HCT116 (cell line): ENCODE measurements around the gene ZFTA. TPM values are rescaled to one million over a fixed set of nuclear protein-coding genes. Genes with fewer than 3 reads are reported as not detected.

Source experiments
- ATAC-seq: fragments of 200-7000 bp; cut with Tn5 transposase; 2 replicates; pipeline ENCODE4 v1.9.1; 2020; ENCODE audit warnings: mild to moderate bottlenecking, moderate library complexity
- BruUV-seq: library from RNA; stranded (reverse); fragments of 400-500 nt; replicated peaks from 2 replicates; lab custom pipeline; 2021; lab: Mats Ljungman, UMichigan
- CTCF ChIA-PET: fragments of 300-600 bp; sonication (Branson Sonifier 250); formaldehyde crosslinking; loops from one replicate; lab custom pipeline; 2021; ENCODE audit warnings: antibody characterized with exemption; lab: Charles Lee
- POLR2A ChIA-PET: fragments of 300-600, 350-600 bp; sonication (Branson Sonifier 250); formaldehyde crosslinking; loops from one replicate; lab custom pipeline; 2021; ENCODE audit warnings: antibody characterized with exemption; lab: Charles Lee
- RAD21 ChIA-PET, 2 experiments: fragments of 300-600 bp; sonication (Branson Sonifier 250); formaldehyde crosslinking; loops; one replicate each; lab custom pipeline; 2023; ENCODE audit warnings: low total read pairs in 2 of 2; ENCODE audit not compliant: uncharacterized antibody in 2 of 2, unreplicated experiment in 2 of 2, low non-redundant PET in 1 of 2; lab: Charles Lee
- DNase-seq: peaks from one replicate; pipeline ENCODE4 v3.0.0-alpha.2; 2010; ENCODE audit warnings: low read depth, low spot score
- H2AFZ ChIP-seq: fragments of 200-600 bp; shearing (Covaris generic), sonication (generic); 2 replicates; pipeline ENCODE4 v1.6.1; 2017; ENCODE audit warnings: low read depth, mixed run types, mixed read lengths, antibody characterized with exemption, low read length; ENCODE audit not compliant: poor library complexity, severe bottlenecking
- H3K27ac ChIP-seq: 2 replicates; pipeline ENCODE4 v1.5.1; 2012; ENCODE audit warnings: low read depth, low read length
- H3K27me3 ChIP-seq: fragments of 200-600 bp; sonication (generic); 2 replicates; pipeline ENCODE4 v1.6.1; 2016; ENCODE audit warnings: mixed run types, low read length, mixed read lengths; ENCODE audit not compliant: insufficient read depth
- H3K36me3 ChIP-seq, 2 experiments: fragments of 200-500 bp in 1 of 2; fragments of 200-600 bp in 1 of 2; sonication (Bioruptor generic) in 1 of 2; sonication (generic) in 1 of 2; 2 replicates each; pipeline versions ENCODE4 v1.5.1 to v1.6.1; 2014 to 2016; ENCODE audit warnings: low read length in 2 of 2, inconsistent platforms in 1 of 2, mixed read lengths in 1 of 2, mixed run types in 1 of 2; ENCODE audit not compliant: insufficient read depth in 2 of 2, control insufficient read depth in 1 of 2
- H3K4me1 ChIP-seq, 2 experiments: fragments of 200-600 bp in 1 of 2; sonication (generic) in 1 of 2; 2 replicates each; pipeline versions ENCODE4 v1.5.1 to v1.6.1; 2012 to 2017; ENCODE audit warnings: low read length in 2 of 2, inconsistent platforms in 1 of 2, mild to moderate bottlenecking in 1 of 2, mixed read lengths in 1 of 2, mixed run types in 1 of 2, moderate library complexity in 1 of 2; ENCODE audit not compliant: insufficient read depth in 2 of 2, control insufficient read depth in 1 of 2
- H3K4me2 ChIP-seq: fragments of 200-600 bp; sonication (generic); 2 replicates; pipeline ENCODE4 v1.6.1; 2017; ENCODE audit warnings: mixed run types, low read length, mixed read lengths
- H3K4me3 ChIP-seq, 2 experiments: fragments of 200-600 bp in 1 of 2; sonication (generic) in 1 of 2; replicated peaks in 1 of 2; 2 replicates each; pipeline ENCODE4 v1.5.1; 2011 to 2016; ENCODE audit warnings: low read length in 2 of 2, control low read depth in 1 of 2, low read depth in 1 of 2, mild to moderate bottlenecking in 1 of 2, mixed read lengths in 1 of 2, mixed run types in 1 of 2
- H3K79me2 ChIP-seq: fragments of 200-600 bp; sonication (generic); 2 replicates; pipeline ENCODE4 v1.6.1; 2017; ENCODE audit warnings: mild to moderate bottlenecking, mixed run types, low read length, moderate library complexity, mixed read lengths; ENCODE audit not compliant: insufficient read depth
- H3K9ac ChIP-seq: fragments of 200-600 bp; sonication (generic); 2 replicates; pipeline ENCODE4 v1.6.1; 2016; ENCODE audit warnings: low read length, mixed read lengths
- H3K9me2 ChIP-seq: fragments of 200-600 bp; sonication (generic), shearing (Covaris generic); 2 replicates; pipeline ENCODE4 v1.6.1; 2017; ENCODE audit warnings: mixed run types, mild to moderate bottlenecking, moderate library complexity; ENCODE audit not compliant: insufficient read depth
- H3K9me3 ChIP-seq, 2 experiments: fragments of 200-500 bp in 1 of 2; fragments of 200-600 bp in 1 of 2; sonication (Bioruptor generic) in 1 of 2; sonication (generic) in 1 of 2; 2 replicates each; pipeline ENCODE4 v1.6.1; 2014 to 2017; ENCODE audit warnings: low read length in 2 of 2, mixed read lengths in 2 of 2, inconsistent platforms in 1 of 2, low read depth in 1 of 2, mild to moderate bottlenecking in 1 of 2, mixed run types in 1 of 2, moderate library complexity in 1 of 2; ENCODE audit not compliant: control insufficient read depth in 1 of 2, insufficient read depth in 1 of 2
- H4K20me1 ChIP-seq: fragments of 200-600 bp; sonication (generic), shearing (Covaris generic); 2 replicates; pipeline ENCODE4 v1.6.1; 2017; ENCODE audit warnings: mixed run types, mild to moderate bottlenecking, moderate library complexity; ENCODE audit not compliant: insufficient read depth
- CEBPB ChIP-seq: IDR thresholded peaks from 2 replicates; pipeline ENCODE4 v1.6.1; 2012; ENCODE audit warnings: low read depth
- EGR1 ChIP-seq: IDR thresholded peaks from 2 replicates; pipeline ENCODE4 v1.6.1; 2012; ENCODE audit warnings: low read depth
- EZH2phosphoT487 ChIP-seq: fragments of 200-600 bp; IDR thresholded peaks from 2 replicates; pipeline ENCODE4 v1.6.1; 2018; ENCODE audit warnings: antibody characterized with exemption, borderline replicate concordance
- FOSL1 ChIP-seq: IDR thresholded peaks from 2 replicates; pipeline ENCODE4 v1.6.1; 2012; ENCODE audit warnings: low read depth
- SIN3A ChIP-seq: IDR thresholded peaks from 2 replicates; pipeline ENCODE4 v1.6.1; 2012; ENCODE audit warnings: low read depth
- SP1 ChIP-seq: IDR thresholded peaks from 2 replicates; pipeline ENCODE4 v1.6.1; 2012; ENCODE audit warnings: low read depth
- TCF7L2 ChIP-seq: IDR thresholded peaks from 2 replicates; pipeline ENCODE4 v1.7.0; 2011; ENCODE audit warnings: borderline replicate concordance, inconsistent platforms; ENCODE audit not compliant: insufficient read depth, insufficient read length; ENCODE audit errors: extremely low read depth
- ZFX ChIP-seq: fragments of 450-650 bp; IDR thresholded peaks from 2 replicates; pipeline ENCODE4 v1.6.1; 2017
- ZNF274 ChIP-seq: fragments of 200-500 bp; sonication (Bioruptor generic); IDR thresholded peaks from 2 replicates; pipeline ENCODE4 v1.6.1; 2014; ENCODE audit warnings: mild to moderate bottlenecking, low read depth, low read length, inconsistent platforms
- intact Hi-C: fragments of 100-400 bp; cut with micrococcal nuclease; formaldehyde crosslinking; loops from 2 replicates; pipeline ENCODE4 v1.10.0; 2022
- total RNA-seq: library from RNA; stranded (reverse); gene quantifications from one replicate; pipeline ENCODE4 v1.2.1, GENCODE V29; 2021; ENCODE audit not compliant: unreplicated experiment
- TF ChIP-seq, protein P1 (sequence below), 3 experiments: fragments of 200-600 bp in 1 of 3; sonication (generic) in 1 of 3; IDR thresholded peaks in 2 of 3; conservative IDR thresholded peaks in 1 of 3; 2 replicates each; pipeline ENCODE4 v1.5.1; 2012 to 2017; ENCODE audit warnings: low read depth in 2 of 3, low read length in 2 of 3, antibody characterized with exemption in 1 of 3, borderline replicate concordance in 1 of 3, control low read depth in 1 of 3, mild to moderate bottlenecking in 1 of 3, mixed read lengths in 1 of 3, mixed run types in 1 of 3, moderate library complexity in 1 of 3; ENCODE audit not compliant: insufficient read depth in 1 of 3
- TF ChIP-seq, protein P2 (sequence below): IDR thresholded peaks from 2 replicates; pipeline ENCODE4 v1.6.1; 2012
- TF ChIP-seq, protein P3 (sequence below): IDR thresholded peaks from 2 replicates; pipeline ENCODE4 v1.6.1; 2011; ENCODE audit warnings: mild to moderate bottlenecking, low read length, moderate library complexity; ENCODE audit not compliant: insufficient replicate concordance; ENCODE audit errors: extremely low read depth

ZFTA gene
- total RNA-seq, 1 experiment from 2014 or later: 14.7 TPM

DNA sequence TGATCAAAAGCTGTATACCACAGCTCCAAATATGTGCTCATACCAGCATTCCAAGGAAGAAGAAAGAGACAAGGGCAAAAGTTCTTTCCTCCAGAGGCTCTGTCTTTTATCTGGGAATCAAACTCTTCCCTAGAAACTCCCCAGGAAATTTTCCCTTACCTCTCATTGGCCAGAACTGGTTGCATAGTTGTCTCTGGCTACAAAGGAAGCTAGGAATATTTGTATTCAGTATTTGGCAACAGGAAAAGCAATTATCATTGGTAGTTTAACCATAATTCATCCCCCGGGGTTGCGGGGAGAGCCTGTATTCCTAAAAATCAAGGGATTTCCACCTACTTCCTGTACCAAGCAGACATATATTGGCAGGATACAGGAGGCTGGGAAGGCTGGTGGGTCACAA is 10.5 kb upstream of the ZFTA start:
- BruUV-seq: no TSS peak
- no peaks in the 10 kb centered on the region for H3K4me1 ChIP-seq
- CTCF ChIA-PET: interaction anchor here (1.1 kb wide), 1 partner anchor 12 kb away, joined by 3 read pairs; no protein-coding TSS in a partner anchor
- no peak for ATAC-seq
- H4K20me1 ChIP-seq: no peaks in the 10 kb centered on the region
- H3K9me3 ChIP-seq: no peaks in the 10 kb centered on the region
- H3K9me2 ChIP-seq: no peaks in the 10 kb centered on the region
- TF ChIP-seq EGR1: no peak
- no peak for TF ChIP-seq SP1
- no peak for TF ChIP-seq ZFX
- TF ChIP-seq CEBPB: no peak
- TF ChIP-seq SIN3A: no peak
- TF ChIP-seq TCF7L2: no peak
- TF ChIP-seq, protein P1, sequence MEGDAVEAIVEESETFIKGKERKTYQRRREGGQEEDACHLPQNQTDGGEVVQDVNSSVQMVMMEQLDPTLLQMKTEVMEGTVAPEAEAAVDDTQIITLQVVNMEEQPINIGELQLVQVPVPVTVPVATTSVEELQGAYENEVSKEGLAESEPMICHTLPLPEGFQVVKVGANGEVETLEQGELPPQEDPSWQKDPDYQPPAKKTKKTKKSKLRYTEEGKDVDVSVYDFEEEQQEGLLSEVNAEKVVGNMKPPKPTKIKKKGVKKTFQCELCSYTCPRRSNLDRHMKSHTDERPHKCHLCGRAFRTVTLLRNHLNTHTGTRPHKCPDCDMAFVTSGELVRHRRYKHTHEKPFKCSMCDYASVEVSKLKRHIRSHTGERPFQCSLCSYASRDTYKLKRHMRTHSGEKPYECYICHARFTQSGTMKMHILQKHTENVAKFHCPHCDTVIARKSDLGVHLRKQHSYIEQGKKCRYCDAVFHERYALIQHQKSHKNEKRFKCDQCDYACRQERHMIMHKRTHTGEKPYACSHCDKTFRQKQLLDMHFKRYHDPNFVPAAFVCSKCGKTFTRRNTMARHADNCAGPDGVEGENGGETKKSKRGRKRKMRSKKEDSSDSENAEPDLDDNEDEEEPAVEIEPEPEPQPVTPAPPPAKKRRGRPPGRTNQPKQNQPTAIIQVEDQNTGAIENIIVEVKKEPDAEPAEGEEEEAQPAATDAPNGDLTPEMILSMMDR (IDR thresholded peaks at IDR 0.05 in 2 of 3, conservative IDR thresholded peaks at IDR 0.05 in 1 of 3; ENCODE audit: borderline replicate concordance in 1 of 3, insufficient read depth in 1 of 3, low read depth in 2 of 3, low read length in 2 of 3): no peak
- TF ChIP-seq FOSL1: no peak
- no peak for TF ChIP-seq ZNF274
- no peak for TF ChIP-seq EZH2phosphoT487
- TF ChIP-seq, protein P2, sequence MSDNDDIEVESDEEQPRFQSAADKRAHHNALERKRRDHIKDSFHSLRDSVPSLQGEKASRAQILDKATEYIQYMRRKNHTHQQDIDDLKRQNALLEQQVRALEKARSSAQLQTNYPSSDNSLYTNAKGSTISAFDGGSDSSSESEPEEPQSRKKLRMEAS: no peak
- TF ChIP-seq, protein P3, sequence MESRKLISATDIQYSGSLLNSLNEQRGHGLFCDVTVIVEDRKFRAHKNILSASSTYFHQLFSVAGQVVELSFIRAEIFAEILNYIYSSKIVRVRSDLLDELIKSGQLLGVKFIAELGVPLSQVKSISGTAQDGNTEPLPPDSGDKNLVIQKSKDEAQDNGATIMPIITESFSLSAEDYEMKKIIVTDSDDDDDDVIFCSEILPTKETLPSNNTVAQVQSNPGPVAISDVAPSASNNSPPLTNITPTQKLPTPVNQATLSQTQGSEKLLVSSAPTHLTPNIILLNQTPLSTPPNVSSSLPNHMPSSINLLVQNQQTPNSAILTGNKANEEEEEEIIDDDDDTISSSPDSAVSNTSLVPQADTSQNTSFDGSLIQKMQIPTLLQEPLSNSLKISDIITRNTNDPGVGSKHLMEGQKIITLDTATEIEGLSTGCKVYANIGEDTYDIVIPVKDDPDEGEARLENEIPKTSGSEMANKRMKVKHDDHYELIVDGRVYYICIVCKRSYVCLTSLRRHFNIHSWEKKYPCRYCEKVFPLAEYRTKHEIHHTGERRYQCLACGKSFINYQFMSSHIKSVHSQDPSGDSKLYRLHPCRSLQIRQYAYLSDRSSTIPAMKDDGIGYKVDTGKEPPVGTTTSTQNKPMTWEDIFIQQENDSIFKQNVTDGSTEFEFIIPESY: no peak
- TF ChIP-seq, all 23 proteins: peak for 0
- POLR2A ChIA-PET: no interaction called here
- H2AFZ ChIP-seq: no peak overlapping the region
- no peak overlapping the region for H3K4me2 ChIP-seq
- no peaks in the 10 kb centered on the region for H3K27me3 ChIP-seq
- intact Hi-C loops: no loop called here
- DNase-seq: no peak
- no peak overlapping the region for H3K9ac ChIP-seq
- H3K27ac ChIP-seq: no peak overlapping the region
- no peaks in the 10 kb centered on the region for H3K79me2 ChIP-seq
- no peaks in the 10 kb centered on the region for H3K36me3 ChIP-seq
- no peak overlapping the region for H3K4me3 ChIP-seq
- RAD21 ChIA-PET: no interaction called here
